Activated CD8-positive, alpha-beta memory T cell treated with anti-CD3 and anti-CD28 coated beads for 36 hours (primary cell): ENCODE data around the gene NLRP6. TPM values are rescaled to one million over a fixed set of nuclear protein-coding genes. Genes with fewer than 3 reads are reported as not detected.

Experiments
- CTCF ChIA-PET: fragments of 350-600 bp; sonication (Branson Sonifier 250); formaldehyde crosslinking; loops from one replicate; lab custom pipeline; 2021; ENCODE audit warnings: antibody characterized with exemption; lab: Charles Lee
- POLR2A ChIA-PET: fragments of 350-600 bp; sonication (Branson Sonifier 250); formaldehyde crosslinking; loops from one replicate; lab custom pipeline; 2021; ENCODE audit warnings: antibody characterized with exemption; lab: Charles Lee
- total RNA-seq, 2 experiments: library from RNA; stranded (reverse); gene quantifications; one replicate each; pipeline ENCODE4 v1.2.3, GENCODE V29; 2021

NLRP6 gene
- total RNA-seq, 2 experiments from 2014 or later: 1.5 to 1.8 TPM

DNA sequence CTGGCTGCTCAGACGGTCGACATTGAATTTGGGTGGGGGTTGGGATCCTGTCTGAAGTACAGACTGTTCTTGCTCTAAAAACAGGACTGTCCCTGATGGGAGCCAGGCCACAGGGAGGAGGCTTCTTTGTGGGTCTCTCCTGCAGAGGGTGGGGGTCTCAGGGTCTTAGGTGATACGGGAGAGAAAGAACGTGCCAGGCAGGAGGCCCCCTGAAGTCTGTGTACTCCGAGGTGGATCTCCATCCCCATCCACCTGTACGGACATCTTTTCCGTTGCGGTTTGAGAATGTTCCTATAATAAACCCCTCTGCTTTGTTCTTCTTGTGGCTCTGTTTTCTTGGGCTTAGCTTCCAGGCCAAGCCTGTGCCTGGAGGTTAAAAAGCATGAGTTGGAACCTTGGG, 25.5 kb upstream of the NLRP6 start:
- ChIA-PET CTCF (interaction anchor here (0.7 to 1.1 kb wide), 2 partner anchors 16 to 115 kb away, joined by 3 read pairs; partner anchors contain the start of gene PSMD13), POLR2A (no interaction called here)

DNA sequence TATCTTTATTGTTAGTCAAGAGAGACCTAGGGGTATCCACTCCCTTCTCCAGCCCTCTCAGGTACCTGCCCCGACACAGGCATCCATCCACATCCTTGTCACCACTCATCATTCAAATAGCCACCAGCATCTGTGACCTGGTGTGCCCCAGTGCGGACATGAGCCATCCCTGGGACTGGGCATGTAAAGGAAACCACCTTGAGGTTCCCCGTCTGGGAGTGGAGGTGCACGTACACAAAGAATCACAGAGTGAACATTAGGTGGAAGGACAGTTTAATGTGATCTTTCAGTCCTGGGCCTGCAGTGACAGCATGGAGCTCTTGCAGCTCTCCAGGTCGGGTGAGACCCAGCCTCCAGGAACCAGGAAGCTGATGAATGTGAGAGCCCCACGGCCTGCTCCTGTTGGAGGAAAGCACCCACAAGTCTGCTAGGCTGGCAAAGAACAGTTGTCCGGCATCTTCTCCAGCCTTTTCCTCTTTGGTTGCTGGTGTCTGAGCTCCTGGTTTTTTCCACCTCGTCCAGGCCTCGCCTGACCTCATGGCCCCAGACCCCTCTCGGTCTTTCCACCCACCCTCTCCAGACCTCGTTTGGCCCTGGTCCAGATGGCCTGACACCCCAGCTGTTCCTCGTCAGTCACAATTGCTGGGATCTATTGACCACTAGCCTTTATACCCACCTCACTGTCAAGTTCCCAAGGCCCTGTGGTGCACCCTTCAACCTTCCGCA, 24.9 kb upstream of the NLRP6 start:
- ChIA-PET POLR2A (no interaction called here), CTCF (interaction anchor here (0.6 kb wide), 1 partner anchor 16 kb away, joined by 4 read pairs; the partner anchor contains the start of gene PSMD13)

DNA sequence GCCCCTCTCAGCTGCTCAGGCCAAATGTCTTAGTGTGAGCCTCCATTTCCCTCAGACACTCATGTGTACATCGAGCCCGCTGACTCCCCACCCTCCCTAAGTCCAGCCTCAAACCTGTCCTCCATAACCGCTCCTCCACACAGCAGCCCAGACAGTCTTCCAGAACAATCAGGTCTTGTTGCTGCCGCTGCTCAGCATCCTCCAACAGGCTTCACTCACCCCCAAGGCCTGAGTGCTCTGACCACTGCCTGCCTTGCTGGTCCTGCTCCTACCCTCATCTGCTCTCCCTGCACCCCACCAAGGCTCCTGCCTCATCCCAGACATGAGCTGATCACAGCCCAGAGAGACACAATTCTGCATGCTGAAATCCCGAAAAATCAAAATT, 24.3 kb upstream of the NLRP6 start:
- ChIA-PET CTCF (no interaction called here), POLR2A (no interaction called here)

DNA sequence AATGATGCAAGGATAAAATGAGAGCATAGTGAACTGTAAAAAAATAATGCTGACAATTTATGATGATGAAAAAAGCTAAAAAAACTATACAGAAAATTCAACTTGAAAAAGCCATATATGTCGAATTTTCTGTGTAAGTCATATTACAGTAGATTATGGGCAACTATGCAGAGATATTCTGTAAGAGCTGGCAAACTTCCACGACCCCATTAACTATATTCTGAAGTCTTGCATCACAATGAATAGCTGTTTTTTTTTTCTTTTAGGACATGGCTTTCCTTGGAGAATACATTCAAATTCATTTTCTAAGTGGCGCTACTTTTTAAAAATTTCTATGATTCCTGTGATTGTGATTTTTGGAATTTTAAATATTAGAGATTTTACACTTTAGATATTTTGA, 23.0 kb upstream of the NLRP6 start:
- ChIA-PET POLR2A (no interaction called here), CTCF (no interaction called here)

DNA sequence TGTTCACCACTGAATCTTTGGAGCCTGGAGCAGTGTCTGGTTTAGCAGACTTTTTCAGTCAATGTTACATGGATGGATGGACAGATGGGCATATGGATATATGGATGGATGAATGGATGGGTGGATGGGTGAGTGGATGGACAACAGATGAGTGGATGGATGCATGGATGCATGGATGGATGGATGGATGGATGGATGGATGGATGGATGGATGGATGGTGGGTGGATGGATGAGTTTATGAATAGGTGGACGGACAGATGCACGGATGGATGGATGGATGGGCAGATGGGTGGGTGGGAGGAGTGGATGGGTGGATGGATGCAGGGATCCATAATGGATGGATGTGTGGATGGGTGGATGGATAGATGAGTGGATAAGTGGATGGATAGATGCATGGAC, 22.4 kb upstream of the NLRP6 start:
- CTCF ChIA-PET: no interaction called here
- POLR2A ChIA-PET: no interaction called here

DNA sequence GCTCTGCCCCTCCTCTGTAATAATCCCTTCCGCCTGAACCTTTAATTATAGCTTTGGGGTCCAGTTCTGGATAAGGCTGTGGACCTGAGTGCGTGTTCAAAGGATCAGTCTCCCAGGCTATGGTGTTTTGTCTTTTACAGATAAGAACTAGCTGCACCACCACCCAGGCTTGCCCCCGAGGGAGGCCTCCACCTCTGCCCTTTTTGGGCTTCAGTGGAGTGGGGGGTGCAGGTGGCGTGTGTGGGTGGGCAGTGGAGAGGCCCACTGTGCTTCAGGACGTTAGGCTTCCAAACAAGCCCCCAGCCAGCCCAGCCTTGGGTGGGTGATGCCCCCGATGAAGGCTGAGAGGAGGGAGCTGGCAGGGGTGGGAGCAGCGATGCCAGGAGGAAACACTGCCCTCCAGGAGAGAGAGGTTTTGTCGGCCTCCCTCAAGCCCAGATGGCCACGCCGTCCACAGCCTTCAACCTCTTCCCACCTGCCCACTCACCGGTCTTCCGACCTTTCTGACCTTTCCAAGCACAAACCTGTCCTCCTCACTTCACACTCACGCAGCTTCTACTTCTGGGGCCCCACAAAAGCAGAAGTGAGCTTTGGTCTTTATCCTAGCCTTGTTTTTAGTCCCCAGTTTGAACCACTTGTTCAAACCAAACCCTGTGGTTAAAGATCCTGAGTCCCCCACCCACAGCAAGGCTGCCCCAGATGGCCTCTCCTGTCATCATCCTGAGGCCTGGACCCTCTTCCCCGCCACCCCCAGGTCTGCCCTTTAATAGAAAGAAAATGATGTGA, 21.1 kb upstream of the NLRP6 start:
- CTCF ChIA-PET: no interaction called here
- POLR2A ChIA-PET: no interaction called here

DNA sequence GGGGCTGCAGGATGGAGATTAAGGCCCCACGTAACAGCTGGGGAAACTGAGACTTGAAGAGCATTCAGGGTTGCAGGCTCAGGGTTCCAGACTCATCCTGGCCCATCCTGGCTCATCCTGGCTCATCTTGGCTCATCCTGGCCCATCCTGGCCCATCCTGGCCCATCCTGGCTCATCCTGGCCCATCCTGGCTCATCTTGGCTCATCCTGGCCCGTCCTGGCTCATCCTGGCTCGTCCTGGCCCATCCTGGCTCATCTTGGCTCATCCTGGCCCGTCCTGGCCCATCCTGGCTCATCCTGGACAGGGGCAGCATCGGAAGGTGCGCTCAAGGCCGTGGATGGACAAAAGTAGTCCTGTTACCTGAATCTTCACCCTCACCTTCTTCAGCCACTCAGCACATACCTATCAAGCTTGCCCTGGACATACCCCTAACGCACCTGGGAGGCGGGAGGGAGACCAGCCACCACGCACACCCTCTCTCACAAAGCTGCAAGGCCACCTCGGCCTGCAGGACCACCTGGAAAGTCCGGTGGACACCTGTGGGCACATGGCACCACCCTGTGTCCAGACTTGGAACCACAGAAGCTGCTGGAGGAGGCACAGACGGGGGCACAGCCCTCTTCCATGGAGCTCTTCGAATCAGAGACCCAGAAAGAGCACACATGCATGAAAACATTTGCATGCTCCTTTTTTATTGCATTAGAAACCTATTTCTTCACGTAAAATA, 20.3 kb upstream of the NLRP6 start:
- CTCF ChIA-PET: interaction anchor here (0.6 kb wide), 1 partner anchor 102 kb away, joined by 3 read pairs; no protein-coding TSS in a partner anchor
- POLR2A ChIA-PET: no interaction called here

DNA sequence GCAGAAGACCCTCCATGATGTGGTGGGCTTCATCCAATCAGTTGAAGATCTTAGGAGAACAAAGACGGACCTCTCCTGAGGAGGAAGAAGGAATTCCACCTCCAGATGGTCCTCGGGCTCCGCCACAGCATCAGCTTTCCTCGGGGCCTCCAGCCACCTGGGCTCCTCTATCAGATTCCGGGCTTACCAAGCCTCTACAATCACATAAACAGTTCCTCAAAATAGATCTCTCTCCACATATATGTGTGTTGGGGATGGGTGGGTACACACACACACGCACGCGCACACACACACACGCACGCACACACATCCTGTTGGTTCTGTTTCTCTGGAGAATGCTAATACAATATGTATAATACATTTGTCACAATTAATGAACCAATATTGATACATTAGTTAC, 18.8 kb upstream of the NLRP6 start:
- CTCF ChIA-PET: interaction anchor here (1.1 to 1.6 kb wide), 3 partner anchors 11 to 103 kb away, joined by 3 to 6 read pairs (median 3); no protein-coding TSS in a partner anchor
- POLR2A ChIA-PET: no interaction called here

DNA sequence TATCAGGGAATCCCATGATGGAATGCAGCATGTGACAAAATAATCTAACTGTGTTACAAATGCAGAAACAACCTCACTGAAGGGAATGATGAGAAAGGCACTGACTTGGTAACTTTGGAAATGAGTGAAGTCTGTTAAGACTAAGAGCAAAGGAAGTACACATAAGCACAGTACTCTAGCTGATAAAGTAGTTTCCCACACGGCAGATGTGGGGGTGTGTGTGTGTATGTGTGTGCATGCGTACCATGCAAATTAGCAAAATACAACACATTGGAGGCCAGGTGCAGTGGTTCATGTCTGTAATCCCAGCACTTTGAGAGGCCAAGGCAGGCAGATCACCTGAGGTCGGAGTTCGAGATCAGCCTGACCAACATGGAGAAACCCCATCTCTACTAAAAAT, 16.6 kb upstream of the NLRP6 start:
- ChIA-PET CTCF (no interaction called here), POLR2A (no interaction called here)

DNA sequence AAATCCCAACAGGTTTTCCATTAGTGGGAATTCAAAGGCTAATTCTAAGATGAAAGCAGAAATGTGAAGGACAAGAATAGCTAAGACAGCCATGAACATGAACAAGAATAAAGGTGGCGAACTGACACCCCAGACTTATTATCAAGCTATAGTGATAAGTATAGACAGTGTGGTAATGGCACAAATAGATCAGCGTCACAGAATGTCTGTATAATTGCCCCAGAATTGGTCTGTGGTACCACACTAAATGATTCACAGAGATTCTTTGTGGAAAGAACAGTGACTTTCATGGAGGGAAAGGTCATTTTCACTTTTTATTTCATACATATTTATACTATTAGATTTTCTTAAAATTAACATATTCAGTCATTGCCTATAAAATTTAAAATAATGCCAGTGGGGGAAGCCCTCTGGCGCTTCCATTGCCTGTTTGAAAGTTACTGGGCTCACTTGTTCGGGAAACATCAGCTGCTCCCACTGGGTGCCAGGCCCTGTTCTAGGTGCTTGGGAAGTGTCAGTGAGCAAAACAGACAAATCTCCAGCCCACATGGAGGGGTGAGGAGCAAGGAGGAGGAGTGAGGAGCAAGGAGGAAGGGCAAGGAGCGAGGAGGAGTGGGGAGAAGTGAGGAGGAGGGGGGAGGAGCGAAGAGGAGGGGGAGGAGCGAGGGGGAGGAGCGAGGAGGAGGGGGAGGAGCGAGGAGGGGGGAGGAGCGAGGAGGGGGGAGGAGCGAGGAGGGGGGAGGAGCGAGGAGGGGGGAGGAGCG, 11.3 kb upstream of the NLRP6 start:
- ChIA-PET CTCF (interaction anchor here (0.6 to 2.4 kb wide), 6 partner anchors 13 to 141 kb away, joined by 3 to 7 read pairs (median 4); partner anchors contain the start of genes BET1L and RIC8A), POLR2A (interaction anchor here (1.0 to 1.5 kb wide), 4 partner anchors 24 to 182 kb away, joined by 3 to 6 read pairs (median 5); no protein-coding TSS in a partner anchor)

DNA sequence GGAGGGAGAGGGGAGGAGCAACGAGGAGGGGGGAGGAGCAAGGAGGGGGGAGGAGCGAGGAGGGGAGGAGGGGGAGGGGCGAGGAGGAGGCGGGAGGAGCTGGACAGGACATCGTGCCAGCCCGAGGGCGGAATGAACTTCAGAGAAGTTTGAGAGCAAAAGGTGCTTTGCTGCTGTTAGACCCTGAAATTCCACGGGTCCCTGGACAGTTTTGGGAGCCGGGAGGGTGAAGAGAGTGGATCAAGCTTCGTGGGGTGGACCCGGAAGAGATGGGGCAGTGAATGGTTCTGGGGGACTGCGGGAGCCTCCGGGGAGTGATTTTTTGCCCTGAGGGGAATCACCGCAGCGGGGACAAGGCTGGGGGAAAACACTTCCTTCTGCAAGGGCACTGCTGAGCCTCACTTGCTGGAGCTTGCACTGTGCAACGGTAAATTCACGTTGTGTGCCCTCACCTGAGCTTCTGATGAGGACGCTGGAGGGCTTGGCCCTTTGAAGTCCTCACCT, 10.7 kb upstream of the NLRP6 start:
- ChIA-PET CTCF (interaction anchor here (1.0 to 2.4 kb wide), 6 partner anchors 12 to 61 kb away, joined by 3 to 7 read pairs (median 4); partner anchors contain the start of genes BET1L and RIC8A), POLR2A (interaction anchor here (0.7 to 1.5 kb wide), 7 partner anchors 21 to 181 kb away, joined by 3 to 6 read pairs (median 3); partner anchors contain the start of gene PGGHG)

DNA sequence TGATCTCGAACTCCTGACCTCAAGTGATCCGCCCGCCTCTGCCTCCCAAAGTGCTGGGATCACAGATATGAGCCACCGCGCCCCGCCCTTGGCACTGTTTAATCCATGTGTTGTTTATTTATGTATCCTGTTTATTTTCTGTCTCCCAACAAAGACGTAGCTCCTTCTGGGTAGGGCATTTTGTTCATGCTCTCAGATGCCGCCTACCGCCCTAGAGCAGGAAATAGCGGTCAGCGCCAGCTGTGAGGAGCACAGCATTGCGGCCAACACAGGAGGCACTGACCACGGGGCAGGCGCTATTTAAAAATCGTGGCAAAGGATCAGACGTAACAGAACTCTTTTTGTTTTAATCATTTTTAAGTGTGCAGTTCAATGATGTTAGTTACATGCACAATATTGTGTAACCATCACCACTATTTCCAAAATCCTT, 9.5 kb upstream of the NLRP6 start:
- POLR2A ChIA-PET: interaction anchor here (0.8 to 1.4 kb wide), 6 partner anchors 36 to 457 kb away, joined by 3 to 6 read pairs (median 4); partner anchors contain the start of genes BET1L and RIC8A
- CTCF ChIA-PET: interaction anchor here (0.6 to 2.4 kb wide), 5 partner anchors 24 to 87 kb away, joined by 3 to 7 read pairs (median 4); partner anchors contain the start of genes BET1L and RIC8A

DNA sequence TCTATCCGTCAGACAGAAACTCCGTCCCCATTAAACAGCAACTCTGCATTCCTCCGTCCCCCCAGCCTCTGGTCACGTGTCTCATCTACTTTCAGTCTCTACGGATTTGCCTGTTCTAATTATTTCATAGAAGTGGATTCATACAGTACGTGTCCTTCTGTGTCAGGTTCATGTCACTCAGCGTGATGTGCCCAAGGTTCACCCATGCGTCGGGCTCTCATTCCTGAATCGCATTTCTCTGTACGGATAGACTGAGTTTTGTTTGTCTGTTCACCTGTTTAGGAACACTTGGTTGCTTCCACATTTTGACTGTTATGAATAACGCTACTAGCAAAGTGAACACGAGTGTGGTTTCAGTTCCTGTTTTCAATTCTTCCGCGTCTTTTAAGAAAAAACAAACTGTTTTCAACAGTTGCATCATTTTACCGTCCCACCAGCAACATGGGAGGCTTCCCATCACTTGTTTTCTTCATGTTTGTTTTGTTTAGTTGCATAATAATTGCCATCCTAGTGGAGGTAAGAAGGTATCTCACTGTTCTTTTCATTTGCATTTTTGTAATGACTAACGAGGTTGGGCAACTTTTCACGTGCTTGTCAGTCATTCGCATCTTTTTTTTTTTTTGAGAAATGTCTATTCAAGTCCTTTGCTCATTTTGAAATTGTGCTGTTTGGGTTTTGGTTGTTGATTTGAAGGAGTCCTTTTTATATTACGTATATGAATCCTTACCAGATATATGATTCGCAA, 8.9 kb upstream of the NLRP6 start:
- CTCF ChIA-PET: interaction anchor here (1.2 to 2.4 kb wide), 2 partner anchors 61 to 86 kb away, joined by 4 to 7 read pairs; partner anchors contain the start of genes BET1L and RIC8A
- POLR2A ChIA-PET: interaction anchor here (0.8 to 1.0 kb wide), 4 partner anchors 62 to 456 kb away, joined by 3 to 6 read pairs (median 4); partner anchors contain the start of genes BET1L and RIC8A

DNA sequence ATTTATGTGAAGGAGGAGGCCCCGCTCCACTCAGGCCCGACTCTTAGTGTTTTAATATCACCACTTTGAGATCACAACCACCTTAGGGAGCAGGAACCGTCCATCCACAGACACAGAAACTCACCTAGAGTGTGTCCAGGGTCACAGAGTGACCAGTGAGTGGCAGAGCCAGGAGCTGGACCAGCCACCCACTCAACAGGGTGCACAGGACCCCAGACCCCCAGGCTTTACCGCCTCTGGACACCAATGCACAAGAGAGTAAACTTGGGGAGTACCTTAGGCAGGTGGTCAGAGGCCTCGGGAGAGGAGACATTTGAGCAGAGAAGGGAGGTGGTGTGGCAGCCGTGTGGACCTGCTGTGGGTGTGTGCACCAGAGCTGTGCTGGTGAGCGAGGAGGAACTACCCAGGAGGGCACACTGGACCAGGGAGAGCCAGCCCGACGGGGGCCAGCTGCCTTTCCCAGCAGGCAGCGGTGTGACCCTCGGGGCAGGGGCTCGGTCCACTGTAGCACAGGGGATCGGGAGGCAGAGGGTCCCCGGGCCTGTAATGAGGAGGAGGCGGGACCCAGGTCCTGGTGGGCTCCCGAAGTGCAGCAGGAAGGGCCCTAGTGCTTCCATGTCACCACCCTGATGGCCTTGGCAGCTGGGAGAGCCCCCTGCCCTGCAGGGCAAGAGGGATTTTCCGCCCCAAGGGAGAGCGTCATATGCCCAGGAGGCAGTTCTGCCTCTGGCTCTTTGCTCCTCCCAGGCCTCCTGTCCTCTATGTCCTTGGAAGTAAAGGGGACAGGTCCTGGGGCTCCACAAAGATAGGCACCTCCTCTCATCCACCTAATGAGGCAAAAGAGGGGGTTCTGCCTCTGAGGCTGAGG, 7.5 kb upstream of the NLRP6 start:
- POLR2A ChIA-PET: no interaction called here
- CTCF ChIA-PET: interaction anchor here (0.7 to 2.7 kb wide), 2 partner anchors 11 to 20 kb away, joined by 3 to 15 read pairs; no protein-coding TSS in a partner anchor

DNA sequence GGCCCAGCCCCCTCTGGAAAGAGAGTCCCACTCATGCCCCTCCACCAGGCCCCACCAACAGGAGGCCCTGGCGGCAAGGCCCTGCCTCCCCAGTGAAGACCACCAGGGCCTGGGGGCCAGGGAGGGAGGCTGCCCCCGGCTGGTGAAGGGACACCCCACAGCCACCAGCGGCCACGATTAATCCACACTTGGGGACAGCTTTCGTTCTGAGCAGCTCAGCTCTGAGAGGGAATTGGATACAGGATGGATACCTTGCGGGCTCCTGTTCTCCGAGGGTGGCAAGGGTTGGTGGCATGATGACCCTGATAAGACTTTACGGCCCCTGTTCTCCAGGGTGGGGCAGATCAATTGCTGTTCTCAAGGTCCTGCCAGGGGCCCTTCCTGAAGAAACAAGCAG, 6.9 kb upstream of the NLRP6 start:
- ChIA-PET CTCF (interaction anchor here (0.9 to 2.7 kb wide), 2 partner anchors 11 to 30 kb away, joined by 4 to 15 read pairs; no protein-coding TSS in a partner anchor), POLR2A (no interaction called here)
